GM10266 (cell line): ENCODE results near the gene SLC24A4.

Experiments
- DNase-seq: peaks from one replicate; pipeline ENCODE4 v3.0.0; 2012; ENCODE audit errors: extremely low spot score
- TF ChIP-seq, protein P1 (sequence below): IDR thresholded peaks from 2 replicates; pipeline ENCODE4 v1.5.1; 2012; ENCODE audit warnings: mild to moderate bottlenecking, low read depth; ENCODE audit not compliant: control insufficient read depth, insufficient read depth; ENCODE audit errors: missing control alignments

Gene SLC24A4

DNA sequence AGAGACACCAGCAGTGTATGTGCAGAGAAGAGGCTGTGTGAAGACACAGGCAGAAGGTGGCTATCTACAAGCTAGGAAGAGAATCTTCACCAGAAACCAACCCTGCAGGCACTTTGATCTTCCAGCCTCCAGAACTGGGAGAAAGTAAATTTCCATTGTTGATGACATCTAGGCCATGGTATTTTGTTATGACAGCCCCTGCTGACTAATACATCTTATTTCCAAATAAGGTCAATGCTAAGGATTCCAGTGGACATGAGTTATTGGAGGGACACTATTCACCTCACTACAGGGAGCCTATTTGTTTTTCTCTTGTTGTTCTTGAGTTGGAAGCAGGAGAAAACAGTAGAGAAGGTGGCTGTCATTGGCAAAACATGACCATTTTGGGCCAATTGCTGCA, 102.1 kb downstream of the SLC24A4 start:
- TF ChIP-seq, protein P1, sequence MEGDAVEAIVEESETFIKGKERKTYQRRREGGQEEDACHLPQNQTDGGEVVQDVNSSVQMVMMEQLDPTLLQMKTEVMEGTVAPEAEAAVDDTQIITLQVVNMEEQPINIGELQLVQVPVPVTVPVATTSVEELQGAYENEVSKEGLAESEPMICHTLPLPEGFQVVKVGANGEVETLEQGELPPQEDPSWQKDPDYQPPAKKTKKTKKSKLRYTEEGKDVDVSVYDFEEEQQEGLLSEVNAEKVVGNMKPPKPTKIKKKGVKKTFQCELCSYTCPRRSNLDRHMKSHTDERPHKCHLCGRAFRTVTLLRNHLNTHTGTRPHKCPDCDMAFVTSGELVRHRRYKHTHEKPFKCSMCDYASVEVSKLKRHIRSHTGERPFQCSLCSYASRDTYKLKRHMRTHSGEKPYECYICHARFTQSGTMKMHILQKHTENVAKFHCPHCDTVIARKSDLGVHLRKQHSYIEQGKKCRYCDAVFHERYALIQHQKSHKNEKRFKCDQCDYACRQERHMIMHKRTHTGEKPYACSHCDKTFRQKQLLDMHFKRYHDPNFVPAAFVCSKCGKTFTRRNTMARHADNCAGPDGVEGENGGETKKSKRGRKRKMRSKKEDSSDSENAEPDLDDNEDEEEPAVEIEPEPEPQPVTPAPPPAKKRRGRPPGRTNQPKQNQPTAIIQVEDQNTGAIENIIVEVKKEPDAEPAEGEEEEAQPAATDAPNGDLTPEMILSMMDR: no peak
- no peak for DNase-seq

DNA sequence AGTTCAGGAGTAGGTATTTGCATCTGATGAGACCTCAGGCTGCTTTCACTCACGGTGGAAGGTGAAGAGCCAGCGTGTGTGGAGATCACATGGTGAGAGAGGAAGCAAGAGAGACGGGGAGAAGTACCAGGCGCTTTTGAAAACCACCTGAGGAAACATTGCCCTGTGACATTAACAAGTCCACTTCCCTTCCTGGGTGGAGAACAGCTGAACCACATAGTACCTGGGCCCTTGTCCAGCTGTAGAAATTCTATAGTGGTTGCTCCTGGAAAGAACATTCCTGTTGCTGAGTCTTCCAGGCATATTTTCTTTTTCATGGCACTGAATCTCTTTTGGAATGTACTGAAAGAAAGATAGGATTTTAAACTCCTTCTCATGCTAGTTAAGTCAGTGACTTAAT, 103.3 kb downstream of the SLC24A4 start:
- TF ChIP-seq, protein P1: no peak
- no peak for DNase-seq

DNA sequence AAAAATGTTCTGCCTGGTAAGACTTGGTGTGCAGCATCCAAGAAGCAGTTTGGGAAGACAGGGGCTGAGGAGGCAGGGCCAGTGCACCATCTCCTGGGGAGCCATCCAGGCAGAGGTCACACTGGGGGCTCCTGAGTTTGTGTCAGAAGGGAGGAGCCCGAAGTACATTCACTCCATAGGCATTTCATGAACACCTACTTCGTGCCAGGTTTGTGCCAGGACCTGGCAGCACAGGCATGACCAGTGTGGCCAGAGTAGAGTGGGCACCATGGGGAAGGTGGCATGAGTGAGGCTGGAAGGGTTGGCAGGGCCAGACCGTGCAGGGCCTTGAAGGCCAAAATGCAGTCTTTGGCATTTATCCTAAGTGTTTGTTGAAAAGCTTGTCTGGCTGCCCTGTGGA, 104.1 kb downstream of the SLC24A4 start:
- no peak for DNase-seq
- TF ChIP-seq, protein P1: no peak

DNA sequence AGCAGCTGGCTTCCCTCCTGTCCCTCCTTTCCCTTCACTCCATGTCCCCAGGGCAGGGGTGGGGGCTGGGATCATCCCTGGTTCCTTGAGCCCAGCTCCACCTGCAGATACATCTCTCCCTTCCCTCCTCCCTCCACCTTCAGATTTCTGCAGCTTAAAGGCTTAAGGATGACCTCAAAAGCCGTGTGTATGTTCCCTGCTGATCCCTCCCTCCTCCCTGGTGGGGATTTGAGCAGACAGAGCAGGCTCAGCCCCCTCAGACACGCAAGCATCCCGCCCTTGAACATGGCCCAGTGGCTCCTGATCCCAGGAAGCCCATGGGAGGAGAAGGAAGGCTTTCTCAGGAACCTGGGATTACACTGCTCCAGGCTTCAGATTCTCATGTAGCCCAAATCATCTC, 107.7 kb downstream of the SLC24A4 start:
- no peak for DNase-seq
- TF ChIP-seq, protein P1: no peak

DNA sequence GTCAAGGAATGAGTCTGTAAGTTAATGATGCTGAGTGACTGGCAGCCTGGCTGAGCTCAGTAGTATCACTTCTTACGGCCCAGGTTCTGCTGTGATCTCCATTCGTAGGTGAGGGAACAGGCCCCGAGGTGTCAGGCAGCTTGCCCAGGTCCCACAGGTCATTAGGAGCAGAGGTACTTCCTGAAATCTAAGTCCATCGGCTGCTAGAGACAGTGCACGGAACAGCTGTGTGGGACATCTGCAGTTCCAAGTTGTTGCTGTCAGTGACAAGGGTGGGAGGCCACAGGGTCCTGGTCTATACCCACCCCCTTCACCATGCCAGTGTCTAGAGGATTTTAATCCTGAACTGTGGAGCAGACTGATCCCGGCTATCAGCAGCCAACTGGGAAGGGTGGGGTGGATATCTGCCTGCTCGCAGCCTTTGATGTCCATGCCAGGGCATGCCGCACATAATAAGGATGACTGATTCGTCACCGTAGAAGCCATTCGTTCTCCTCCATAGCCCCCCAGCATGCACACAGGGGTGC, 108.3 kb downstream of the SLC24A4 start:
- TF ChIP-seq, protein P1: no peak
- no peak for DNase-seq

DNA sequence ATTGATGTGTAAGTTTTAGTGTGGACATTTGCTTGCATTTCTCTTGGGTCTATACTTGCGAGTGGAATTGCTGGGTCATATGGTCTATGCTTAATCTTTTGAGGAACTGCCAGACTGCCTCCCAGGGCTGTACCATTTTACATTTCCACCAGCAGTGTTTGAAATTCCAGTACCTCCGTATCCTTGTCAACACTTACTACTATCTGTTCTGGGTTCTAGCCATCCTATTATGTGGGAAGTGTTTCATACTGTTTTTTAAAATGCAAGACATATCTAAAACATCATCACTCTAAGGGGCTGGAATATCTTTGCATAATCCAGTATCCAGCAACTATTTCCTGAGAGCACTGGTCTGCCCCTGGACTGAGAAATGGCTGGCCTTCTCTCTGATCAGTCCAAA, 110.4 kb downstream of the SLC24A4 start:
- TF ChIP-seq, protein P1: no peak
- no peak for DNase-seq

DNA sequence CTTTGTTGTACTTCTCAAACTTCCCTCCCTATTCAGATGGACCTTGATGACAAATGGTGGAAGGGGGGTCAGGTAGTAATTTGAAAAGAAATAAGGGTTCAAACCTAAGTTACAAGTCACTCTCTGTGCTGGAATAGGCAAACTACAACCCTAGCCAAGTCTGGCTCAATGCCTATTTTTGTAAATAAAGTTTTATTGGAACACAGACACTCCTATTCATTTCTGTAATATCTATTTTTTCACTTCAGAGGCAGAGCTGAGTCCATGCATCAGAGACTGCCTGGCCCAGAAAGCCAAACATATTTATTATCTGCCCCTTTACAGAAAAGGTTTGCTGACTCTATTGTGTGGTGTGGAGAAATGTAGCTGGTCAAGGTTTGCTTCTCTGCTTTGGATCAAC, 112.2 kb downstream of the SLC24A4 start:
- TF ChIP-seq, protein P1: no peak
- DNase-seq: no peak
